Lower lobe of right lung (tissue), 2 donors: Measurements from ENCODE around the gene SLC17A2. TPM values are rescaled to one million over a fixed set of nuclear protein-coding genes. Genes with fewer than 3 reads are reported as not detected.

Source experiments
- ATAC-seq, 2 donors: fragments of 200-7000 bp; cut with Tn5 transposase; one replicate each; pipeline ENCODE4 v1.9.1; 2020 to 2022; ENCODE audit warnings: mild to moderate bottlenecking in 2 of 2, moderate library complexity in 2 of 2
- DNase-seq: peaks from one replicate; pipeline ENCODE4 v3.0.0-alpha.2; 2020
- H3K27ac ChIP-seq: fragments of 200-600 bp; one replicate; pipeline ENCODE4 v1.8.0; 2022
- H3K27me3 ChIP-seq: fragments of 200-600 bp; one replicate; pipeline ENCODE4 v1.8.0; 2022; ENCODE audit warnings: low read depth
- H3K36me3 ChIP-seq: fragments of 200-600 bp; one replicate; pipeline ENCODE4 v1.8.0; 2022; ENCODE audit warnings: mild to moderate bottlenecking
- H3K4me1 ChIP-seq: fragments of 200-600 bp; one replicate; pipeline ENCODE4 v1.8.0; 2022
- H3K4me3 ChIP-seq: fragments of 200-600 bp; one replicate; pipeline ENCODE4 v1.8.0; 2022; ENCODE audit warnings: mild to moderate bottlenecking
- H3K9me3 ChIP-seq: fragments of 200-600 bp; one replicate; pipeline ENCODE4 v1.8.0; 2022
- CTCF ChIP-seq: fragments of 200-600 bp; IDR thresholded peaks from one replicate; pipeline ENCODE4 v1.8.0; 2022; ENCODE audit warnings: antibody characterized with exemption, mild to moderate bottlenecking
- intact Hi-C: fragments of 100-400 bp; cut with DNase I; formaldehyde crosslinking; loops from one replicate; pipeline ENCODE4 v1.11.0; 2022
- total RNA-seq: library from RNA; stranded (reverse); fragmentation: NEBNext Ultra II Directional; extraction: Animal tissue kit (Norgen Biotek cat#: 25700); gene quantifications from one replicate; pipeline ENCODE4 v1.2.1, GENCODE V29; 2021
- donor health status: DM: no; HTN: yes; CAD: no; lungs with severe emphysema.

Gene SLC17A2
- total RNA-seq, 1 donor from 2014 or later = not detected

GRCh38 chr6:25956226-25956625 is 25.7 kb upstream of the SLC17A2 start:
- H3K27me3 ChIP-seq = no peaks in the 10 kb centered on the region
- ATAC-seq (no peak), DNase-seq (no peak)
- peaks cover 4% of the 10 kb centered on the region for H3K4me1 ChIP-seq
- TF ChIP-seq CTCF = no peak
- H3K9me3 ChIP-seq = no peaks in the 10 kb centered on the region
- H3K36me3 ChIP-seq = no peaks in the 10 kb centered on the region
- intact Hi-C loops = no loop called here
- no peak overlapping the region for H3K4me3 ChIP-seq
- H3K27ac ChIP-seq = no peak overlapping the region

- TF ChIP-seq CTCF = no peak
- H3K4me1 ChIP-seq = peaks cover 4% of the 10 kb centered on the region
- H3K27ac ChIP-seq = no peak overlapping the region
- H3K9me3 ChIP-seq = no peaks in the 10 kb centered on the region
- H3K4me3 ChIP-seq = no peak overlapping the region
- no peaks in the 10 kb centered on the region for H3K36me3 ChIP-seq
- DNase-seq = no peak
- intact Hi-C loops = no loop called here
- no peak for ATAC-seq
- H3K27me3 ChIP-seq = no peaks in the 10 kb centered on the region
These were observed 24.3 kb upstream of the SLC17A2 start for GRCh38 chr6:25954756-25955155.

- DNase-seq (no peak), ATAC-seq (no peak)
- no peaks in the 10 kb centered on the region for H3K27me3 ChIP-seq
- H3K4me1 ChIP-seq = peaks cover under 1% of the 10 kb centered on the region
- no peak for TF ChIP-seq CTCF
- H3K9me3 ChIP-seq = no peaks in the 10 kb centered on the region
- no peak overlapping the region for H3K27ac ChIP-seq
- H3K36me3 ChIP-seq = no peaks in the 10 kb centered on the region
- H3K4me3 ChIP-seq = no peak overlapping the region
- intact Hi-C loops = no loop called here
These were observed 23.2 kb upstream of the SLC17A2 start for GRCh38 chr6:25953733-25954132.

- Histone ChIP-seq H3K36me3 (no peaks in the 10 kb centered on the region), H3K4me3 (no peak overlapping the region), H3K27ac (no peak overlapping the region), H3K4me1 (no peaks in the 10 kb centered on the region), H3K9me3 (no peaks in the 10 kb centered on the region), H3K27me3 (no peaks in the 10 kb centered on the region)
- intact Hi-C loops = no loop called here
- DNase-seq (no peak), ATAC-seq (no peak)
- no peak for TF ChIP-seq CTCF
These were observed 22.0 kb upstream of the SLC17A2 start for GRCh38 chr6:25952535-25952934.

- H3K27ac ChIP-seq = no peak overlapping the region
- no peaks in the 10 kb centered on the region for H3K27me3 ChIP-seq
- DNase-seq (no peak), ATAC-seq (no peak)
- no peaks in the 10 kb centered on the region for H3K36me3 ChIP-seq
- H3K9me3 ChIP-seq = no peaks in the 10 kb centered on the region
- intact Hi-C loops = no loop called here
- TF ChIP-seq CTCF = no peak
- H3K4me3 ChIP-seq = no peak overlapping the region
- no peaks in the 10 kb centered on the region for H3K4me1 ChIP-seq
These were observed 21.0 kb upstream of the SLC17A2 start for GRCh38 chr6:25951296-25952032.
